ENCODE measurements around the gene TSACC. TPM values are rescaled to one million over a fixed set of nuclear protein-coding genes. Genes with fewer than 3 reads are reported as not detected.
A peak's percentile ranks its signal among the peaks of the same experiment; 100 is the strongest.

The TSACC gene
- polyA plus RNA-seq, 10 donors = 0.31 to 1.8 (median 0.81) TPM

- DNase-seq = no peak
These were observed 35.2 kb downstream of the TSACC start for GRCh38 chr1:156373546-156373945.

- no peak for DNase-seq
These were observed 37.8 kb downstream of the TSACC start for GRCh38 chr1:156376146-156376545.

- no peak for DNase-seq
These were observed 38.9 kb downstream of the TSACC start for GRCh38 chr1:156376958-156377919.

GRCh38 chr1:156378557-156378956 is 40.2 kb downstream of the TSACC start:
- no peak for DNase-seq

GRCh38 chr1:156379420-156380165 is 41.3 kb downstream of the TSACC start:
- DNase-seq = no peak

GRCh38 chr1:156382561-156382960 is 44.2 kb downstream of the TSACC start:
- no peak for DNase-seq

GRCh38 chr1:156383023-156383422 is 44.7 kb downstream of the TSACC start:
- peak; percentile 17 to 70 (median 54) for DNase-seq

GRCh38 chr1:156384007-156384406 is 45.7 kb downstream of the TSACC start:
- no peak for DNase-seq

GRCh38 chr1:156384658-156385057 is 46.3 kb downstream of the TSACC start:
- no peak for DNase-seq

GRCh38 chr1:156385534-156386031 is 47.3 kb downstream of the TSACC start:
- peak; percentile 53 to 73 (median 61) for DNase-seq

GRCh38 chr1:156386134-156386901 is 48.0 kb downstream of the TSACC start:
- no peak for DNase-seq

- no peak for DNase-seq
These were observed 48.9 kb downstream of the TSACC start for GRCh38 chr1:156386949-156387869.

GRCh38 chr1:156387870-156388173 is 49.5 kb downstream of the TSACC start:
- peak in 1 of 3 donors; percentile 39 for DNase-seq

- no peak for DNase-seq
These were observed 50.1 kb downstream of the TSACC start for GRCh38 chr1:156388174-156389137.

- DNase-seq = no peak
These were observed 51.0 kb downstream of the TSACC start for GRCh38 chr1:156389311-156389710.

- DNase-seq = no peak
These were observed 52.4 kb downstream of the TSACC start for GRCh38 chr1:156390469-156391365.

- DNase-seq = no peak
These were observed 53.0 kb downstream of the TSACC start for GRCh38 chr1:156391366-156391677.

GRCh38 chr1:156391701-156392100 is 53.4 kb downstream of the TSACC start:
- DNase-seq = no peak

GRCh38 chr1:156392452-156392853 is 54.1 kb downstream of the TSACC start:
- no peak for DNase-seq
